Erythroblast (primary cell): ENCODE measurements around the gene ZNF366.

Experiments
- GATA1 ChIP-seq: IDR thresholded peaks from 2 replicates; pipeline ENCODE4 v1.6.1; 2011; ENCODE audit warnings: low read depth, mild to moderate bottlenecking, control low read depth, low read length, moderate library complexity
- POLR2A ChIP-seq: IDR thresholded peaks from 2 replicates; pipeline ENCODE4 v1.6.1; 2011; ENCODE audit warnings: mild to moderate bottlenecking, low read length

- TF ChIP-seq POLR2A (no peak), GATA1 (no peak)
Measured at GRCh38 chr5:72428669-72429068, 78.5 kb downstream of the ZNF366 start.
